HG03280 (cell line): Measurements from ENCODE around the gene MRPL2.
"Not testable (repeated sequence)": the region's sequence is repeated elsewhere in the genome, so short reads cannot be mapped to it uniquely, and the experiment has no call there.

Experiments used
- ATAC-seq: cut with Tn5 transposase; IDR thresholded peaks from one replicate; pipeline ENCODE4 v1.9.1; 2021; ENCODE audit warnings: mild to moderate bottlenecking, moderate library complexity; ENCODE audit not compliant: unreplicated experiment

The MRPL2 gene

GRCh38 chr6:43053545-43054205, 5.6 kb downstream of the MRPL2 start, which contains the start of gene CUL7:
TSS of gene CUL7 (minus strand) at chr6:43053851. CDS start at chr6:43052788, 1,063 bp downstream.
- ATAC-seq, result peak; percentile 68

- ATAC-seq, result peak; percentile 24
Measured at GRCh38 chr6:43052842-43053544, 6.2 kb downstream of the MRPL2 start.

- ATAC-seq, result no peak
Measured at GRCh38 chr6:43052225-43052841, 6.9 kb downstream of the MRPL2 start.

GRCh38 chr6:43050981-43051380, 8.3 kb downstream of the MRPL2 start:
- ATAC-seq, result no peak

GRCh38 chr6:43047998-43048397, 11.2 kb downstream of the MRPL2 start:
- ATAC-seq, result no peak

- no peak for ATAC-seq
Measured at GRCh38 chr6:43045371-43045930, 13.8 kb downstream of the MRPL2 start.

GRCh38 chr6:43043310-43043709, 15.9 kb downstream of the MRPL2 start:
- no peak for ATAC-seq

GRCh38 chr6:43041475-43041874, 17.8 kb downstream of the MRPL2 start:
- ATAC-seq, result not testable (repeated sequence)

GRCh38 chr6:43040542-43041257, 18.5 kb downstream of the MRPL2 start:
- no peak for ATAC-seq

- ATAC-seq, result no peak
Measured at GRCh38 chr6:43038727-43039126, 20.5 kb downstream of the MRPL2 start.

- no peak for ATAC-seq
Measured at GRCh38 chr6:43037706-43038105, 21.5 kb downstream of the MRPL2 start.

GRCh38 chr6:43037197-43037596, 22.0 kb downstream of the MRPL2 start:
- ATAC-seq, result no peak

GRCh38 chr6:43036712-43037111, 22.5 kb downstream of the MRPL2 start:
- ATAC-seq, result no peak

GRCh38 chr6:43035495-43036194, 23.6 kb downstream of the MRPL2 start:
- ATAC-seq, result no peak

GRCh38 chr6:43034190-43034525, 25.1 kb downstream of the MRPL2 start:
- no peak for ATAC-seq

- ATAC-seq, result no peak
Measured at GRCh38 chr6:43033496-43034189, 25.6 kb downstream of the MRPL2 start.

GRCh38 chr6:43032326-43032725, 26.9 kb downstream of the MRPL2 start:
- no peak for ATAC-seq

- ATAC-seq, result no peak
Measured at GRCh38 chr6:43029120-43029519, 30.1 kb downstream of the MRPL2 start.

- ATAC-seq, result no peak
Measured at GRCh38 chr6:43026365-43026764, 32.9 kb downstream of the MRPL2 start.

GRCh38 chr6:43024436-43024835, 34.8 kb downstream of the MRPL2 start:
- no peak for ATAC-seq
